PFSK-1 (cell line): ENCODE data around the gene ACAD8.

Experiments used
- FOXP2 ChIP-seq: optimal IDR thresholded peaks from 2 replicates; pipeline ENCODE3; 2011; ENCODE audit warnings: borderline replicate concordance, control low read depth, inconsistent platforms; ENCODE audit not compliant: insufficient read depth; ENCODE audit errors: extremely low read length, extremely low read depth
- POLR2AphosphoS5 ChIP-seq: IDR thresholded peaks from 2 replicates; pipeline ENCODE4 v1.6.1; 2012; ENCODE audit warnings: low read depth, mild to moderate bottlenecking, control low read depth, low read length, moderate library complexity
- SIN3A ChIP-seq: IDR thresholded peaks from 2 replicates; pipeline ENCODE4 v1.6.1; 2012; ENCODE audit warnings: mild to moderate bottlenecking, low read length, moderate library complexity, borderline replicate concordance; ENCODE audit not compliant: insufficient read depth
- TAF1 ChIP-seq: IDR thresholded peaks from 2 replicates; pipeline ENCODE4 v1.6.1; 2012; ENCODE audit warnings: low read length, control low read depth, borderline replicate concordance; ENCODE audit not compliant: insufficient read depth
- TF ChIP-seq, protein P1 (sequence below), 2 experiments: IDR thresholded peaks; 2 replicates each; pipeline versions ENCODE4 v1.6.1 to v1.8.0; 2011 to 2012; ENCODE audit warnings: low read depth in 2 of 2, low read length in 2 of 2, control low read depth in 1 of 2, inconsistent platforms in 1 of 2, mild to moderate bottlenecking in 1 of 2, moderate library complexity in 1 of 2; ENCODE audit not compliant: insufficient read depth in 1 of 2

ACAD8 gene

DNA sequence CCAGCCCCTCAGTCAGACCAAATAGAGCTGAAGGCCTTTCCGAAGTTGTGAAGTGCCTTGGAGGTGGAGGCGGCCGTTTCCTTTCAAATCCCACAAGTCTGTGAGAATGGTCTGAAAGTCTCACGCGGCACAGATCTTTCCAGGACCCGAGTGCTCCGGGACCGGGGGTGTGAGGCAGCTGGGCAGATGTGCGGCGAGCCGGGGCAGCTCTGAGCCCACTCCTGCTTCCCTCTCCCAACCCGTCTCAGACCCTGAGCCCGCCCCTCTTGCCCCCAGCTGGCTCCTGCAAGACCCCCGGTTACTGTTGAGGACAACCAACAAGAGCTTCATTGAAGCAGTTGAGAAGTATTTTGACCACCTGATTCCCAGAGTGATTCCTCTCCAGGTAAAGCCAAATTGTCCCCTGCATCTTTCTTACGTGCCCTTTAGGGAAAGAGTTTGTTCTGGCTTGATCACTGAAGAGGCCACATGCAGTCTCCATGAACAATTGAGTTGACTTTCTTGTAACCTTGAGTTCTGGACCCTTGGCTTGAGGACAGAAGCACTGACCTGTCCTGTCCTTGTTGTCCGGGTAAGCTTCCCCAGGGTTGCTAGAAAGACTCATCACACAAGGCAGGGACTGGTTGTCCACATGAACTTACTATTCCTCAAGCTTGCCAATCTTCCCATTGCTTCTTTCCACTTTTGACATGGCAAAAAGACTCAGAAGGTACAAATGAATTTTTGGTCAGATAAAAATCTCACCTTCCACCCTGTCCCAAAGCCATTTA, 30.3 kb downstream of the ACAD8 start:
- TF ChIP-seq, protein P1, sequence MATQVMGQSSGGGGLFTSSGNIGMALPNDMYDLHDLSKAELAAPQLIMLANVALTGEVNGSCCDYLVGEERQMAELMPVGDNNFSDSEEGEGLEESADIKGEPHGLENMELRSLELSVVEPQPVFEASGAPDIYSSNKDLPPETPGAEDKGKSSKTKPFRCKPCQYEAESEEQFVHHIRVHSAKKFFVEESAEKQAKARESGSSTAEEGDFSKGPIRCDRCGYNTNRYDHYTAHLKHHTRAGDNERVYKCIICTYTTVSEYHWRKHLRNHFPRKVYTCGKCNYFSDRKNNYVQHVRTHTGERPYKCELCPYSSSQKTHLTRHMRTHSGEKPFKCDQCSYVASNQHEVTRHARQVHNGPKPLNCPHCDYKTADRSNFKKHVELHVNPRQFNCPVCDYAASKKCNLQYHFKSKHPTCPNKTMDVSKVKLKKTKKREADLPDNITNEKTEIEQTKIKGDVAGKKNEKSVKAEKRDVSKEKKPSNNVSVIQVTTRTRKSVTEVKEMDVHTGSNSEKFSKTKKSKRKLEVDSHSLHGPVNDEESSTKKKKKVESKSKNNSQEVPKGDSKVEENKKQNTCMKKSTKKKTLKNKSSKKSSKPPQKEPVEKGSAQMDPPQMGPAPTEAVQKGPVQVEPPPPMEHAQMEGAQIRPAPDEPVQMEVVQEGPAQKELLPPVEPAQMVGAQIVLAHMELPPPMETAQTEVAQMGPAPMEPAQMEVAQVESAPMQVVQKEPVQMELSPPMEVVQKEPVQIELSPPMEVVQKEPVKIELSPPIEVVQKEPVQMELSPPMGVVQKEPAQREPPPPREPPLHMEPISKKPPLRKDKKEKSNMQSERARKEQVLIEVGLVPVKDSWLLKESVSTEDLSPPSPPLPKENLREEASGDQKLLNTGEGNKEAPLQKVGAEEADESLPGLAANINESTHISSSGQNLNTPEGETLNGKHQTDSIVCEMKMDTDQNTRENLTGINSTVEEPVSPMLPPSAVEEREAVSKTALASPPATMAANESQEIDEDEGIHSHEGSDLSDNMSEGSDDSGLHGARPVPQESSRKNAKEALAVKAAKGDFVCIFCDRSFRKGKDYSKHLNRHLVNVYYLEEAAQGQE (IDR thresholded peaks at IDR 0.05; ENCODE audit: insufficient read depth in 1 of 2, low read depth in 2 of 2, low read length in 2 of 2), result no peak
- TF ChIP-seq TAF1 (no peak), SIN3A (no peak), POLR2AphosphoS5 (no peak), FOXP2 (no peak)

DNA sequence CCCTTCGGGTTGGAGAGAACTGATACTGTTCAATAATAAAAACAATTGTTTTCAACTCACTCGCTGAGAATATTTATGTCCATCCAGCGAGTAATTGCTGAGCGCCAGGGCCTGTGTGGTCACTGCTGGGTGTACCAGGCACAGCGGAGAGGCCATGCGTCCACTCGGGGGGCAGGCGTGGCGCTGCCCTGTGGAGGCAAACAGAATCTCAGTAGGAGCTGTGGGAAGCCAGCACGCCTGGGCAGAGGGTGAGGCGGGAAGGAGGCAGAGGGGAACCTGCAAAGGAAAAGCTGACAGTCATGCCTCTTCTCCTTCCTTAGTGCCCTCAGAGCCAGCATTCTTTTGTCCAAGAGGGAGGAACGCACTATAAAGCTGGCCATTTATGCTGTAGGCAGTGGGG, 34.2 kb downstream of the ACAD8 start:
- TF ChIP-seq TAF1 (no peak), SIN3A (no peak), POLR2AphosphoS5 (no peak), FOXP2 (no peak)
- TF ChIP-seq, protein P1 (IDR thresholded peaks at IDR 0.05; ENCODE audit: insufficient read depth in 1 of 2, low read depth in 2 of 2, low read length in 2 of 2), result no peak

DNA sequence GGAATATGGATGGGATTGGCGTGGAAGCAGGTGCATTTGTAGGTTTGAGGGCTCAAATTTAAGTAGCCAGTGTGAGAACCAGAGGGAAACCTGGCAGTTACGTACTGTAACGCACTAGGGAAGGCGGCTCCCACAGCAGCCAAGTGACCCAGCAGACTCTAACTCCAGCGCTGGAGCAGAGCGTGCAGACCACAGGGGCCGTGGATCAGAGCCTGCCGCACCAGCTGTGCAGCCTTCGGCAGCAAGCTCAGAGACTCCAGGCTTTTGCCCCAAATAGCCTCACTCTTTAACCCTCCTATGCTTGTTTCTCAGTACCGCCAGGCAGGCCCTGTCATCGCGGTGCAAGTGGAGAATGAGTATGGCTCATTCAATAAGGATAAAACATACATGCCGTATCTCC, 35.1 kb downstream of the ACAD8 start:
- no peak for TF ChIP-seq FOXP2
- no peak for TF ChIP-seq SIN3A
- no peak for TF ChIP-seq TAF1
- TF ChIP-seq POLR2AphosphoS5, result no peak
- TF ChIP-seq, protein P1 (IDR thresholded peaks at IDR 0.05; ENCODE audit: insufficient read depth in 1 of 2, low read depth in 2 of 2, low read length in 2 of 2), result no peak

DNA sequence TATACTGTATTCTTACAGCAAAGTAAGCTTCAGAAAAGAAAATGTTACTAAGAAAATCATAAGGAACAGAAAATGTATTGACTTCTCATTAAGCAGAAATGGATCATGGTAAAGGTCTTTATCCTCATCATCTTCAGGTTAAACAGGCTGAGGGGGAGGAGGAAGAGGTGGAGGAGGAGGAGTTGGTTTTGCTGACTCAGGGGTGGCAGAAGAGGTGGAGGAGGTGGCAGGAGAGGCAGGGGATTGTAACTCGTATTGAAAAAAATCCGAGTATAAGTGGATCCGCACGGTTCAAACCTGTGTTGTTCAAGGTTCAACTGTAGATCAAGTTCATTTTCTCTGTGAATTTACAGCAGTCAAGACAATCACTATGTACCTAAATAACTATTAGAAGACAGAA, 35.8 kb downstream of the ACAD8 start:
- no peak for TF ChIP-seq FOXP2
- TF ChIP-seq POLR2AphosphoS5, result no peak
- TF ChIP-seq TAF1, result no peak
- TF ChIP-seq SIN3A, result no peak
- TF ChIP-seq, protein P1 (IDR thresholded peaks at IDR 0.05; ENCODE audit: insufficient read depth in 1 of 2, low read depth in 2 of 2, low read length in 2 of 2), result no peak

DNA sequence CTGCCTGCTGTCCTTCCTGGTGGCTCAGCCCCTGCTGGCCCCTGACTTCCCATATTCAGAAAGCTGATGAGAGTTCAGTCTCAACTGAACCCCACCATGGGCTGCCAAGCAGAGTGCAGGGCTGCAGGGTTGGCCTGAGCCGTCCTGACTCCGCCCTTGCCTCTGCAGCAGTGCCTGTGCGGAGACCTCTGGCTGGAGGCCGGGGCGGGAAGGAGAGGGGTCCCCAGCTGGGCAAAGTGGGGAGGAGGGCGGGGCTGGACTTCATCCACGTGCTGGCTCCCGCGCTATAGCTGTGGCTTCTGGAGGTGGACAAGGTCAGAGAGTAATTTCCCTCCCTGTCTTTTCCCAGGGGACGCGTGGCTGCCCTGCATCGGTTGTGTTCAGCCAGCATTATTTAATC, 36.4 kb downstream of the ACAD8 start:
- TF ChIP-seq FOXP2, result no peak
- TF ChIP-seq SIN3A, result no peak
- TF ChIP-seq POLR2AphosphoS5, result no peak
- TF ChIP-seq TAF1, result no peak
- TF ChIP-seq, protein P1 (IDR thresholded peaks at IDR 0.05; ENCODE audit: insufficient read depth in 1 of 2, low read depth in 2 of 2, low read length in 2 of 2), result no peak
